GM20000 (cell line): ENCODE results near the gene CYP2S1.

Source experiments
- DNase-seq: peaks from one replicate; pipeline ENCODE4 v3.0.0; 2012; ENCODE audit warnings: low spot score
- CTCF ChIP-seq: IDR thresholded peaks from 2 replicates; pipeline ENCODE4 v1.5.1; 2012; ENCODE audit warnings: mild to moderate bottlenecking, control low read depth; ENCODE audit errors: extremely low read depth, missing control alignments

Gene CYP2S1

DNA sequence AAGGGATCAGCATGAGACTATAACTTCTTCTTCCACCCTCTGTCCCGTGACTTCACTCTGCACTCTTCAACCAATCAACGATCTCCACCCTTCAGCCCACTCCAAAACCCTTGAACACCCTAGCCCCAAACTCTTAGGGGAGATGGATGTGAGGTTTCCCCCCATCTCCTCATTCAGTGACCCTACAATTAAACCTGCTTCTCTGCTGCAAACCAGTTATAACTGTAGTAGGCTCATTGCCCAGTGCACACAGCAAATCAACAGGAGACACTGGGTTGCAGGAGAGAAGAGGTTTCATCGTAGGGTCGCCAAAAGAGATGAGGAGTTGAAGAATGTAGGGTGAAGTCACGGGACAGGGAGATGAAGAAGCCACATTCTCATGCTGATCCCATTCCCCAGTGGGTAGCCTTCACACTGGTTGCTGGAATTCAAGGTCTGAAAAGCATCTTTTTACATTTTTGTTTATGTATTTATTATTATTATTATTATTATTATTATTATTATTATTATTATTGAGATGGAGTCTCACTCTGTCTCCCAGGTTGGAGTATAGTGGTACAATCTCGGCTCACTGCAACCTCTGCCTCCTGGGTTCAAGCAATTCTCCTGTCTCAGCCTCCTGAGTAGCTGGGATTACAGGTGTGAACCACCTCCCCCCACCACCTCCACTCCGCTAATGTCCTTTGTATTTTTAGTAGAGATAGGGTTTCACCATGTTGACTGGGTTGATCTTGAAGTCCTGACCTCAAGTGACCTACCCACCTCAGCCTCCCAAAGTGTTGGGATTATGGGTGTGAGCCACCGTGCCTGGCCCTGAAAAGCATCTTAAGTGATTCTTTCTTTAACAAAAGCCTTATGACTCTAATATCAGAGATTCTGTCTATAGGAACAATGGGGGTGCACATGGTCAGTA lies 5.8 kb upstream of the CYP2S1 start:
- TF ChIP-seq CTCF, result no peak
- DNase-seq, result no peak

- no peak for DNase-seq
- TF ChIP-seq CTCF, result no peak
Measured at GRCh38 chr19:41187884-41188279, 5.1 kb upstream of the CYP2S1 start.

DNA sequence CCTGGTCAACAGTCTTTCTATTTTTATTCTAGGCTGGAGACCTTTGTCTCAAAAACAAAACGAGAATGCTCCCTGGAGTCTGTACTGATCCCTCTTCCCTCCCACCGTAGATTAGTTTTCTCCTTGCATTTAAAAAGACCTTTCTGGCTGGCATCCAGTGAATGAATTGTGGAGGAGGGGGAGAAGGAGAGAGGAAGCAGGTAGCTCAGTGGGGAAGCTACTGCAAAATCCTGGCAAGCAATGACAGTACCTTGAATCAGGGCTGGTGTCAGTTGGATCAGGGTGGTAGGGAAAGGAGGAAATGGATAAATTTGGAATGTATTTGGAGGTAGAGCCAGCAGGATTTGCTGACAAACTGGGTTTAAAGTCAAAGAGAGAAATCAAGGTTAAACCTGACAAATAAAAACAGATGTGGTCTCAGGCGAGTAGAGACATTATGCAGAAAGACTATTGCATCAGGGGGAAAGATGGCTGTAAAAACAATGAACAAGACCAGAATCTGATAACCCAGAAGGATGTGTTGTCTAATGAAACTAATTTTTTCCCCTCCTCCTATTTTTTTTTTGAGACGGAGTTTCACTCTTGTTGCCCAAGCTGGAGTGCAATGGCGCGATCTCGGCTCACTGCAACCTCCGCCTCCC lies 3.5 kb upstream of the CYP2S1 start:
- DNase-seq, result no peak
- no peak for TF ChIP-seq CTCF

GRCh38 chr19:41193430-41194156 lies 574 bp downstream of the CYP2S1 start:
- no peak for TF ChIP-seq CTCF

DNA sequence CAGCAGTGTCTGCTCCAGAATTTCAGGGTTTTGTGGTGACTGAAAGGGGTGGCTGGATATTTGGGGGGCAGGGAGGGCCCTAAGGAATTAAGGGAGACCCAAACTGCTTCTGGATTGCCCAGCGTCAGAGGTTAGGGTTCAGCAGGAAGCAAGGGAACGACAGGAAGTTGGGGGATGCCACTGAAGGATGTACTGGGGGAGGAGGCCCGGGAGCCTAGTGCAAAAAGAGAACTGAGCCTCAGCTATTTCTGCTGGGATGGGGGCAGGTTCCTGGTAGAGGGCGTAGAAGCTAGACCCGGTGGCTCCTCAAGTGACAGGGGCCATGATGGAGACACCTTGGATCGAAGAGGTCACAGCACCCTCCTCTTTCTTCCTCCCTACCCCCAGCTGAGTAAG lies 1.1 kb downstream of the CYP2S1 start:
- TF ChIP-seq CTCF, result no peak
- DNase-seq, result no peak

More at GRCh38 chr19:41193430-41194156, 574 bp downstream of the CYP2S1 start:
- DNase-seq, result no peak

DNA sequence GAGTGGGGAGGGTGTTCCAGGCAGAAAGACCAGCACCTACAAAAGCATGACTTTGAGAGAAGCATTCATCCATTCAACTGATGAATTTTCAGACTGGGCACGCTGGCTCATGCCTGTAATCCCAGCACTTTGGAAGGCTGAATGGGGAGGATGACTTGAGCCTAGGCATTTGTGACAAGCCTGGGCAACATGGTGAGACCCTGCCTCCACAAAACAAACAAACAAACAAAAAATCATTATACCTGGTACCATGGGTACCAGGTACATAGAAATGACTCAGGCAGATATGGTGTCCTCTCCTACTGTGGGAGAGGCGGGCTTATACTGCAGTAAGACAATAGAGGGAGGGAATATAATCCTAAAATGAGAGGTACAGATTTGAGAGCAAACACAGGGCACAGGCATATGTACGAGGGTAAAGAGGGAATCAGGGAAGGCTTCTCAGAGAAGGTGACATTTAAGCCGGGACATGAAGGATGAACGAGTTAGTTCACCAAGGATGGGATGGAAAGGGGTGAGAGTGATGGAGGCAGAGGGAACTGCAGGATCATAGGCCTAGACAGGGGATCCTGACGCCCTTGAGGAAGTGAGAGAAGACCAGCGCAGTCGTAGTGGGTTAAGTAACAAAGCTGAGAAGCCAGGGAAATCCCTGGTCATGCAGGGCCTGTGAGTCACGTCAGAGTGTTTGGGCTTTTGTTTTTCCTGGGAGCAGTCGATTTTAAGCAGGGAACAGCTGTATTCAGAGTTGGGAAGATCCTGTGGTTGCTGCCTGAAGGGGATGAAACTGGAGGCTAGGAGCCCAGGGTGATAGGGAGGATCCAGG lies 2.9 kb downstream of the CYP2S1 start:
- peak; percentile 74 for DNase-seq

More for the DNA sequence above, 2.9 kb downstream of the CYP2S1 start:
- no peak for TF ChIP-seq CTCF
